ENCODE data around the gene NKIRAS2.

NKIRAS2 gene

DNA sequence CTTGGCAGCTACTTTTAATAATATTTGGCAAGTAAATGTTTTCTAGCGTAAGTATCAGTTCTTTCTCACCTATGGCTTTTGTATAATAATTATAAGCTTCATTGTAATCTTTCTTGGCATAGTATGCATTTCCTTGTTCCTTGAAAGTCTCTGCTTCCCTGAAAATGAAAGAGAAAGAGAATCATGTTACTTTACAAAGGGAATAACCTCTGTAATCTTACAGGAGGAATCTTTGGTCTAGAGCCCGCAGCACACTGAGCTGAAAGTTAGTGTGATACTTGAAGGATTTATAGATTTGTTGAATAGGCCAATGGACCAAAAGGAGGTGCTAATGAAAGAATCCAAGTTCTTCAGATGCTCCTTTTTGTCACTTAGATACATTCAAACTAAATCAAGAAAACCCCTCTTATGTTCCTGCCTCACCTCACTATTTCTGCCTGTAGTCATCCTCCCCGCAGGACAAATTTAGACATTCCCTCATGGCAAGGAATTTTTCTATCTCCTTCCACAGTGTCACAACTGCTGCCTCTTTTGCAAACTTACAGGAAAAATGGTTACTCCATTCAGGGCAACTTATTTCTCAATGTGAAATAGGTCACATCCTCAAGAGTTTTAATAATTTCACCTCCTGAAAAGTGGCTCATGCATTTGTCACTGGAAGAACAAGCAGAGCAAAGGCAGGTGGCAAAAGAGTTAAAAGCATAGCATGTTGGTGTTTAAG, 19.3 kb upstream of the NKIRAS2 start:
- peaks cover 51 to 74% (median 71%) of the 10 kb centered on the region in 3 donors for H3K36me3 ChIP-seq

DNA sequence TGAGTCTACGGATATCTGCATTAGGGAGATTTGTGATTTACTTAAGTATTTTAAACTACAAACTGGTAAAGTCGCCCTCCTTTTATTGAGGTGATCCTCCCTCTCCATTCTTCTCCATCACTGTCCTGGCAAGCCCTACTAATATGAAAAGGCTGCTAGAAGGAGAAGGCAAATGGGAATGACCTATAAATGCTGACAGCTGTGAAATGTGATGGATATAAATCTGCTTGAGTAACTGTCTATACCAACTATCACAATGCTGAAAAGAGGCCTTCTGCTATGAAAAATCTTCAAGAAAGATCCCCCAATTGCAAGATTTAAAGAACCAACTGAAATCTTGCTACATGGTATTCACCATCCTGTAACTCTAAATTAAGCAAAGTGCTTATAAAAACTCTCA, 18.2 kb upstream of the NKIRAS2 start:
- peaks cover 40 to 62% (median 60%) of the 10 kb centered on the region in 3 donors for H3K36me3 ChIP-seq
- H3K27me3 ChIP-seq, result no peaks in the 10 kb centered on the region
- intact Hi-C loops (cut with DNase I; ENCODE audit: low total_unique reads), result loop anchor here (5.0 kb wide), 1 partner anchor 1849 kb away; no protein-coding TSS in a partner anchor
- DNase-seq, result no peak
- no peak overlapping the region for H3K4me3 ChIP-seq
- no peaks in the 10 kb centered on the region for H3K9me3 ChIP-seq
- H3K4me1 ChIP-seq, result peaks cover 0 to 5% (median 1%) of the 10 kb centered on the region in 4 donors
- TF ChIP-seq, protein P1, sequence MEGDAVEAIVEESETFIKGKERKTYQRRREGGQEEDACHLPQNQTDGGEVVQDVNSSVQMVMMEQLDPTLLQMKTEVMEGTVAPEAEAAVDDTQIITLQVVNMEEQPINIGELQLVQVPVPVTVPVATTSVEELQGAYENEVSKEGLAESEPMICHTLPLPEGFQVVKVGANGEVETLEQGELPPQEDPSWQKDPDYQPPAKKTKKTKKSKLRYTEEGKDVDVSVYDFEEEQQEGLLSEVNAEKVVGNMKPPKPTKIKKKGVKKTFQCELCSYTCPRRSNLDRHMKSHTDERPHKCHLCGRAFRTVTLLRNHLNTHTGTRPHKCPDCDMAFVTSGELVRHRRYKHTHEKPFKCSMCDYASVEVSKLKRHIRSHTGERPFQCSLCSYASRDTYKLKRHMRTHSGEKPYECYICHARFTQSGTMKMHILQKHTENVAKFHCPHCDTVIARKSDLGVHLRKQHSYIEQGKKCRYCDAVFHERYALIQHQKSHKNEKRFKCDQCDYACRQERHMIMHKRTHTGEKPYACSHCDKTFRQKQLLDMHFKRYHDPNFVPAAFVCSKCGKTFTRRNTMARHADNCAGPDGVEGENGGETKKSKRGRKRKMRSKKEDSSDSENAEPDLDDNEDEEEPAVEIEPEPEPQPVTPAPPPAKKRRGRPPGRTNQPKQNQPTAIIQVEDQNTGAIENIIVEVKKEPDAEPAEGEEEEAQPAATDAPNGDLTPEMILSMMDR (IDR thresholded peaks at IDR 0.05), result no peak
- H3K27ac ChIP-seq, result no peak overlapping the region

More for the DNA sequence above, 19.3 kb upstream of the NKIRAS2 start:
- H3K4me3 ChIP-seq, result no peak overlapping the region
- TF ChIP-seq, protein P1 (IDR thresholded peaks at IDR 0.05), result no peak
- intact Hi-C loops (cut with DNase I; ENCODE audit: low total_unique reads), result loop anchor here (5.0 kb wide), 1 partner anchor 1848 kb away; no protein-coding TSS in a partner anchor
- no peak overlapping the region for H3K27ac ChIP-seq
- no peaks in the 10 kb centered on the region for H3K27me3 ChIP-seq
- H3K9me3 ChIP-seq, result no peaks in the 10 kb centered on the region
- no peak for DNase-seq
- peaks cover 0 to 5% (median 1%) of the 10 kb centered on the region in 4 donors for H3K4me1 ChIP-seq

DNA sequence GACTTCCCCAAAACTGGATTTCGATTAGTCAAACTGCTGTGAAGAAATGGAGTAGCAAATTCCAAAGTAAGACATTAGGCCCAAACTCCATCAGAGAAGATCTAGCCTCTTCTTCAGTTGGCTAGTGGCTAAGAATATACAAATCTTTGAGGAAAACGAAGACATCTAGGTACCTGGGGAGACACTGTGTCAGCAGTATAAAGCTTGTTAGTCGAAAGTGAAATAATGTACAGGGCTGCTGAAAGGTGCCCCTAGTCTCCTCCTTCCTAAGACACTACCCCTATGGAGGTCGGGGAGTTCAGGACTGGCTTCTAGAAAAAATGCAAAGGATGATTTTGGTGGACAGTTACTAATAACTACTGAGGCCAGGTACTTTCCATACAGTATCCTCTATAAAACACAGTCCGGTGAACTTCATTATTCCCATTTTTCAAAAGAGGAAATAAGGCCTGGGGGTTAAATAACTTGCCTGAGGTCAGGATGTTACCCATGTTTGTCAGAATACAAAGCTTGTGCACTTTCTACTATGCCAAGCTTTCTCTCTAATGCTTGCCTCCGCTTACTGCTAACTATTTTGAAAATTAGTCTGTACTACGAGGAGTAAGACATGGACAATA, 17.6 kb upstream of the NKIRAS2 start:
- TF ChIP-seq, protein P1 (IDR thresholded peaks at IDR 0.05), result no peak
- no peak for DNase-seq
- Histone ChIP-seq H3K27me3 (no peaks in the 10 kb centered on the region), H3K27ac (no peak overlapping the region), H3K36me3 (peaks cover 34 to 56% (median 54%) of the 10 kb centered on the region in 3 donors), H3K9me3 (no peaks in the 10 kb centered on the region), H3K4me1 (peaks cover 0 to 8% (median 2%) of the 10 kb centered on the region in 4 donors), H3K4me3 (no peak overlapping the region)
- intact Hi-C loops (cut with DNase I; ENCODE audit: low total_unique reads), result loop anchor here (5.0 kb wide), 1 partner anchor 1850 kb away; no protein-coding TSS in a partner anchor

- Histone ChIP-seq H3K4me3 (no peak overlapping the region), H3K4me1 (peaks cover 0 to 11% (median 2%) of the 10 kb centered on the region in 4 donors), H3K36me3 (peaks cover 29 to 51% (median 48%) of the 10 kb centered on the region in 3 donors), H3K27me3 (no peaks in the 10 kb centered on the region), H3K27ac (no peak overlapping the region), H3K9me3 (no peaks in the 10 kb centered on the region)
- intact Hi-C loops (cut with DNase I; ENCODE audit: low total_unique reads), result loop anchor here (5.0 kb wide), 1 partner anchor 1851 kb away; no protein-coding TSS in a partner anchor
- DNase-seq, result no peak
- TF ChIP-seq, protein P1 (IDR thresholded peaks at IDR 0.05), result no peak
These were observed 17.0 kb upstream of the NKIRAS2 start for GRCh38 chr17:42002792-42003301.

GRCh38 chr17:42005166-42005565, 14.7 kb upstream of the NKIRAS2 start:
- H3K27me3 ChIP-seq, result no peaks in the 10 kb centered on the region
- TF ChIP-seq, protein P1 (IDR thresholded peaks at IDR 0.05), result no peak
- no peak overlapping the region for H3K27ac ChIP-seq
- peaks cover 8 to 29% (median 28%) of the 10 kb centered on the region in 3 donors for H3K36me3 ChIP-seq
- no peaks in the 10 kb centered on the region for H3K9me3 ChIP-seq
- H3K4me1 ChIP-seq, result peaks cover 0 to 27% (median 3%) of the 10 kb centered on the region in 4 donors
- intact Hi-C loops (cut with DNase I; ENCODE audit: low total_unique reads), result no loop called here
- H3K4me3 ChIP-seq, result no peak overlapping the region
- DNase-seq, result no peak
